GM13976 (cell line): ENCODE measurements around the gene SSBP2.
"Not testable (repeated sequence)": the region's sequence is repeated elsewhere in the genome, so short reads cannot be mapped to it uniquely, and the experiment has no call there.

Experiments used
- DNase-seq: peaks from one replicate; pipeline ENCODE4 v3.0.0; 2012; ENCODE audit warnings: low spot score
- CTCF ChIP-seq: IDR thresholded peaks from 2 replicates; pipeline ENCODE4 v1.5.1; 2012; ENCODE audit warnings: borderline replicate concordance, mild to moderate bottlenecking; ENCODE audit not compliant: insufficient read depth; ENCODE audit errors: extremely low read depth, missing control alignments, control extremely low read depth
- in situ Hi-C: fragments of 300-500 bp; cut with MboI; formaldehyde crosslinking; loops from one replicate; pipeline ENCODE4 v1.12.0; 2022; ENCODE audit warnings: low sequenced_read_pairs, mixed read lengths, inconsistent platforms; ENCODE audit not compliant: unreplicated experiment

The SSBP2 gene

GRCh38 chr5:81506378-81506777 is 244.5 kb downstream of the SSBP2 start:
- no peak for DNase-seq
- in situ Hi-C loops: loop anchor here (10.0 to 25.0 kb wide), 3 partner anchors 238 to 656 kb away; no protein-coding TSS in a partner anchor
- no peak for TF ChIP-seq CTCF

- DNase-seq: no peak
- TF ChIP-seq CTCF: no peak
- in situ Hi-C loops: loop anchor here (10.0 to 25.0 kb wide), 3 partner anchors 239 to 657 kb away; no protein-coding TSS in a partner anchor
These were observed 245.2 kb downstream of the SSBP2 start for GRCh38 chr5:81505672-81506071.

GRCh38 chr5:81503602-81504001 is 247.3 kb downstream of the SSBP2 start:
- in situ Hi-C loops: loop anchor here (10.0 to 25.0 kb wide), 3 partner anchors 241 to 659 kb away; no protein-coding TSS in a partner anchor
- not testable (repeated sequence) for DNase-seq

- DNase-seq: no peak
- no peak for TF ChIP-seq CTCF
- in situ Hi-C loops: no loop called here
These were observed 255.6 kb downstream of the SSBP2 start for GRCh38 chr5:81495286-81495685.

- no peak for TF ChIP-seq CTCF
- in situ Hi-C loops: no loop called here
These were observed 262.0 kb downstream of the SSBP2 start for GRCh38 chr5:81488862-81489261.

GRCh38 chr5:81486711-81487110 is 264.2 kb downstream of the SSBP2 start:
- no peak for DNase-seq
- in situ Hi-C loops: no loop called here
- TF ChIP-seq CTCF: no peak

More at GRCh38 chr5:81488862-81489261, 262.0 kb downstream of the SSBP2 start:
- no peak for DNase-seq

GRCh38 chr5:81482595-81482994 is 268.3 kb downstream of the SSBP2 start:
- TF ChIP-seq CTCF: no peak
- in situ Hi-C loops: no loop called here
- DNase-seq: no peak

- in situ Hi-C loops, DNase-seq: not testable (repeated sequence)
These were observed 277.5 kb downstream of the SSBP2 start for GRCh38 chr5:81473395-81473794.
